HG02885 (cell line): ENCODE measurements around the gene ANO9.

Experiments
- ATAC-seq: cut with Tn5 transposase; IDR thresholded peaks from one replicate; pipeline ENCODE4 v1.9.1; 2021; ENCODE audit warnings: mild to moderate bottlenecking; ENCODE audit not compliant: unreplicated experiment, poor library complexity

ANO9 gene

DNA sequence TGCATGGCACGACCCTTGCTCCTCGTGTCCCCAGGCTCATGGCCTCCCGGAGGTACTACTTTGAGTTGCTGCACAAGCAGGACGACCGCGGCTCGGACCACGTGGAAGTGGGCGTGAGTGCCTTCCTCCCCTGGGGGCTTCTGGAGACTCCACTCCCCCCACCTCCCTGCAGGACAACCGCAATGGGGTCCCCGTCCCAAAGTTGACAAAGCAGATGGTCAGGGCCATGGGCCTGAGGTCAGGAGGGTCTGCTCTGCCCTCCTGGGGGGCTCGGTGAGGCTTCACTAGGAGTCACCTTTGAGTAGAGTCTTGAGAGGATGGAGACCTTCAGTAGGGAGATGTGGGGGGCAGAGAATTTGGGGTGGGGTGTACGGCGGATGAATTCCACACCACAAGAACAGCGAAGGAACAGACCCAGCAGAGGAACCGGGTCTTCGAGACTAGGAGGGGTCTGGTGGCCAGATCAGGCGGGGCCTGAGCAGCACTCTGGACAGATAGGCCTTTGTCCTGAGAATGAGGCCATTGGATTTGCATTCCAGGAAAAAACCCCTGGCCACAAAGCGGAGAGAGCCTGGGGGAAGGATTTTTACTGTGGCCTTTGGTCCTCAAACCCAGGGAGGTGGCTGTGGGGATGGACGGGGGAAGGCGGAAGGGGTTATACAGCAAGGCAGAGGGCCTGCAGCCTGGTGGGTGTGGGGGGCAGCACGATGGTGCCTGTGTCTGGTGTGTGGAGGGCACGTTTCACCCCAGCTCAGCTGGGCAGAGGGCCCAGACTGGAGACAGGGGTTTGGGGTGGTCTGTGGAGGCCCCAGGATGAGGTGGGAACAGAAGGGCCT, 67.9 kb downstream of the ANO9 start:
- ATAC-seq = no peak

DNA sequence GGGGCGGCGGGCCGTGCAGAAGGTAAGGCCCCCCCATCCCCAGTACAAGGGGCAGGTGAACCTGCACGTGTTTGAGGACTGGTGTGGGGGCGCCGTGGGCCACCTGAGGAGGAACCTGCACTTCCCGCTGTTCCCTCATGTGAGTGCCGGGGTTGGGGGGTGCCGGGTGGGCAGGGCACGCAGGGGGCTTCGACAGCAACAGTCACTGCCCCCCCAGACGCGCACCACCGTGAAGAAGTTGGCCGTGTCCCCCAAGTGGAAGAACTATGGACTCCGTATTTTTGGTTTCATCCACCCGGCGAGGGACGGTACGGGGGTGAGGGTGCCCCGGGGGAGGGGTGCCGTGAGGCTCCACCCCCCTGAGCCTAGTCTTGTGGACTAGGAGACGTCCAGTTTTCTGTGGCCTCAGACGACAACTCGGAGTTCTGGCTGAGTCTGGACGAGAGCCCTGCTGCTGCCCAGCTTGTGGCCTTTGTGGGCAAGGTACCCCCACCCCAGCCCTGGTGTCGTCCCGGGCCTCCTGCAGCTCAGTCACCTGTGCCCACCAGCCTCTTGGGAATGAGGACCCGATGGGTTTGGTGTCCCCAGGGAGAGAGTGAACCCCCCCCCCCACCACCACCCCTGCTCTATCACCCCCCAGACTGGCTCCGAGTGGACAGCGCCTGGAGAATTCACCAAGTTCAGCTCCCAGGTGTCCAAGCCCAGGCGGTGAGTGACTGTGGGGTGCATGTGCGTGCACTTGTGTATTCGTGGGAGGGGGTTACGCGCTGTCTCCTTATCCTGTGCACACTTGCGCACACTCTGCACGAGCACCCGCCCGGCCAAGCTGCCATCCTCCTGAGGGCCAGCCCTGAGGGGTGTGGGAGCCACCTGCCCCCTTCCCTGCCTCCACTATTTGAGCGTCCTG, 68.7 kb downstream of the ANO9 start:
- ATAC-seq = no peak

DNA sequence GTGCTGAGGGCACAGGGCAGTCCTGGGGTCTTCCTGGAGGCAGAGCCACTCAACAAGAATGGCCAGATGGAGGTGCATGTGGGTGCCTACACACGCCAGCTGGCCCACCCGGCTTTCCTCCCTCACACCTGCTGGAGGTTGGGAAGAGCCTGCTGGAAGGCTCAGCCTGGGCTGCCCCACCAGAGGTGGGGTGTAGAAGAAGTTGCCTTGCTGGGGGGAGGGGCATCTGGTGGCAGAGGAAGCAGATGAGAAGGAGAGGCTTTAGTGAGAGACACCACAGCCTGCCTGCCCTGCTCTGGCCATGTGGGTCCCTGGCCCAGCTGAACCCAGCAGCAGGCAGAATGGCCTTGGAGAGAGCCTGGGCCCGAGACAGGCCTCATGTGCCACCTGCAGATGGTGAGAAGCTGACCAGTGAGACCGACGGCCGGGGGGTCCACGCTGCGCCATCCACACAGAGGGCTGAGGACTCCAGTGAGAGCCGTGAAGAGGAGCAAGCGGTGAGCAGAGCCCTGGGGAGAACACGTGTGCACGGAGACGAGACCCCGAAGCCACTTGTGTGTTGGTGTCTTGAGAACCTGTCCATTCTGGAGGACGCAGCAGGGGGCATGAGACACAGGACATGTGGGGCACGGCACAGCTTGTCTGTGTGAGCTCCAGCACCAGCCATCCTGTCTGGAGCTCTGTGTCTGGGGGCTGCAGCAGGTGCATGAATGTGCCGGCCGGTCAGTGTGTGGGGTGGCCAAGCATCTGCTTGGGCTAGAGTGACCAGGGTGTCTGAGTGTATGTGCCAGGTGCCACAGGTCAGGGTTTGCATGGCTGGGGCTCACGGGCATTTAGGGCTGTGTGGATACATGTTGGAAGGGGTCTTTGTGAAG, 69.9 kb downstream of the ANO9 start:
- ATAC-seq = no peak

DNA sequence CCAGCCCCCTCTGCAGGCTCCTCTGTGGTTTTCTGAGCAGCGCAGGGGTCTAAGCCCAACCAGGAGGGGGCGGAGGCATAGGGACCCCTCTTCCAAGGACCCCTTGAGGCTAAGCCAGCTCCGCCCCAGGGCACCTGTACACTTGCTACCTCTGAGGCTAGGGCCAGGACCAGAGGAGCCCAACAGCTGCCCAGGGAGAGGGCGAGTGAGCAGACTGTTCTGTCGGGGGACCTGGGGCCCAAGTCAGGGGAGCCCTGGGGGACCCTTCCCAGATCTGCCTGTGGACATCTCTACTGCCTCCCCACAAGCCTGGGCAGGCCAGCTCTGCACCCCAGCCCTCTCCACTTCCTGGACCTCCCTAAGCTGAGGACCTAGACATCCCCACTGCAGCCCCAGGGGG, 70.8 kb downstream of the ANO9 start:
- no peak for ATAC-seq

DNA sequence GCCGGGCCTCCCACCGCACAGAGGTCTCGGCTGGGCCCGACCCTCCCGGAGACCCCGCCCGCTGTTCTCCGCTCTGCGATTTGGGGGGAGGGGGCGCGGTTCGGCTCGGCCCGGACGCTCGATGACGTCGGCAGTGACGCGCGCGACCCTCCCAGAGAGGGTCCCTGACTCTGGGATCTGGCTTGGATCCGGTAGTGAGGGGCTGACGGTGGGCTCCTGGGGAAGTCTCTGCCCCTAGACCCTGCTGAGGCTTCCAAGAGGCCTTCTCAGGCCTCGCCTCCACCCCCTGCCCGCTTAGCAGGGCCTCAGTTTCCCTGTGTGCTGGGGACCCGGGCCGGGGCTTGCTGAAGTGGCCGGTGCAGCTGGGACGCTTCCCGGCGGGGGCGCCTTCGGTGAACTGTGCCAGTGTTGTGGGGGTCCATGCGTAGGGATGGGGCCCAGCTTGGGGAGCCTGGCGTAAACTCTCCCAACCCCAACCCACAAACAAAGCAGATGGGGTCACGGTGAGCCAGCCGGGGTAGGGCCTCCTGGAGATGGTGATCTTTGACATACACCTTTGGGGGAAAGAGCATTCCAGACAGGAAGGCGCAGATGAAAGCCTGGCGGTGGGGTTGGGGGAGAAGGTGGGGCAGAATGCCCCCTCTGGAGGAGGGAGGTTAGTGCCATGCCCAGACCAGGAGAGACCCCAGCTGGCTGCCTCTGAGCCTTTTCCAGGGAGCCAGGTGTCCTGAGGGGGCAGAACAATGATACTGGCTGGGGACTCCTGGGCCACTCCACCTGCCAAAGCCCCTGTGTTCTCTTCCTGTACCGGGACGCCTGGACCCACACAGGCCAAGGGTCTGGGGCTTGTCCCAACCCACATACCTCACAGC, 71.5 kb downstream of the ANO9 start:
- no peak for ATAC-seq

DNA sequence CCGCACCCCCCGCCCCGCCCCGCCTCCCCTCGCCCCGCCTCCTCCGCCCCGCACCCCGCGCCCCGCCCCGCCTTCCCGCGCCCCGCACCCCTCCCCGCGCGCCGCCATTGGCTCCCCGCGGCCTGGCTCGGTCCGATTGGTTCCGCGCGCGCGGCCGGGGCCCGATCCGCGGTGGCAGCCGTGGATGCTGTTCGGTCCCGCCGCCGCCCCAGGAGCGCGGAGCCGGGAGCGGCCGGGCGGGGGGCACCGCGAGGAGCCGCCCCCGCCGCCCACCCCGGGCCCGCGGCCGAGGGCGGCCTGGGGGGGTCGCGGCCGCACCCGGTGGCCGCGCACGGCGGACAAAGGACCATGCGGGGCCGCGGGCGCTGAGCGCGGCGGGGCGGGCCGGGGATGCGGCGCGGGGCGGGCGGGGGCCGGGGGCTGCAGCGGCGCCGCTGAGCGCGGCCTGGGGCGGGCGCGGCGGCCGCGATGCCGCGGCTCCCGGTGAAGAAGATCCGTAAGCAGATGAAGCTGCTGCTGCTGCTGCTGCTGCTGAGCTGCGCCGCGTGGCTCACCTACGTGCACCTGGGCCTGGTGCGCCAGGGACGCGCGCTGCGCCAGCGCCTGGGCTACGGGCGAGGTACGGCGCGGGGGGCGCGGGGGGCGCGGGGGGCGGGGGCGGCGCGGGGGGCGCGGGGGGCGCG, 72.3 kb downstream of the ANO9 start, which contains the start of gene B4GALNT4:
B4GALNT4 (plus strand) TSS at position 164 of the 683 bp plus-strand sequence; CDS start at position 469, 305 bp downstream.
- no peak for ATAC-seq

DNA sequence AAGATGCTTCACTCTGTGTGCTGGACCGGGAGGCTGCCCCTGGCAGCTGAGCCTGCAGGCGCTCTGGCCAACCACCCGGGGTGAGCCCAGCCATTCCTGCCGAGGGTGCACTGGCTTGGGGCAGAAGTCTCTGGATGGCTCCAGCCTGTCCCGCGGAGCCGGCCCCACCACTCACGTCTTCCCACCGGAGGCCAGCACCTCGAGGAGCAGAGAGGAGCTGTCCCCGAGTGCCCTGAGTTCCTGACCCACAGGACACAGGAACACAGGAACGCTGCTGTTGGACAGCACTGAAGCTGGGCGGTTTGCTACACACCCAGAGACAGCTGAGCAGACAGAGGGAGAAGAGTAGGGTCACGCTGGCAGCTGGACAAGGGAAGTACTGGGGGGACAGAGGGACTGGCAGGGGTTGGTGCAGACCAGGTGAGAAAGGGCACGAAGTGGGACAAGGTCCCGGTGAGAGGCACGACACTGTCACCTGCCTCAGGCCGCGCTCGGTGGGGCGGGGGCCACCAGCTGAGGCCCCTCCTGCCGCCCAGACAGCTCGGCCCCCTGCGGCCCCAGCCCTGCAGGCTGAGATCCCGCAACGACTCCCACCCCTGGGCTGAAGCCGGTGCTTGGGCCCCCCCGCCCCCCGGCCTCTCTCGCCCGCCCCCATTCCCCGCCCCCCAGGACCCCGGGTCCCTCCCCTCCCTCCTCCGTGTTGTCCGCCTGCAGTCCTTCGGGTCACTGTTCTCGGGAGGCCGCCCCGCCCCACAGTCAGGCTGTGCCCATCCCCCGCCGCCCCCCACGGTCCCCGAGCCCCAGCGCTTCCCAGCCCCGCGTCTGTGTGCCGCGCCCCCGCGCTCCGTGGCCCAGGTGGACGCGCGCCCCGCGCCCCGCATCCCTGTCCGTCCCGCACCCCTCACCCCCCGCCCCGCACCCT, 73.1 kb downstream of the ANO9 start:
- ATAC-seq = no peak

DNA sequence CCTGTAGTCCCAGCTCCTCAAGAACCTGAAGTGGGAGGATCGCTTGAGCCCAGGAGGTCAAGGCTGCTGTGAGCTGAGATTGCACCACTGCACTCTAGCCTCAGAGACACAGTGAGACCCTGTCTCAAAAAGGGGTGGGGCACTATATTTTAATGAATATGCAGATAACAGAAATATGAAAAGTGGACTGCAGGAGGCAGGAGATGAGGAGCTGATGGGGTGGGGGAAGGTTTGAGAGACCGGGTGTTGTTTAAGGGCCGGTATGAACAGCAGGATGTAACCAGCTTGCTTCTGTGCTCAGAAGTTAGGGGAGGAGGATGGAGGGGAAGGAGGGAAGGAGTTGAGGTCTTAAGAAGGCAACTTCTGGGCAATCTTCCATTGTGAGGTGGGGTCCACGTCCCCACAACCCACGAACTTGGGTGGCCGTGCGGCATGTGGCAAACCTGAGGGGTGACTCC, 73.8 kb downstream of the ANO9 start:
- ATAC-seq = no peak
